ENCODE data around the gene PARM1.
"Not testable (repeated sequence)": the region's sequence is repeated elsewhere in the genome, so short reads cannot be mapped to it uniquely, and the experiment has no call there.

Gene PARM1

GRCh38 chr4:74944354-74944793, 11.5 kb downstream of the PARM1 start:
- no peak for DNase-seq

GRCh38 chr4:74946196-74946595, 13.3 kb downstream of the PARM1 start:
- no peak for DNase-seq

GRCh38 chr4:74947798-74948197, 14.9 kb downstream of the PARM1 start:
- DNase-seq = no peak

GRCh38 chr4:74948236-74948635, 15.3 kb downstream of the PARM1 start:
- DNase-seq = no peak

GRCh38 chr4:74950200-74950599, 17.3 kb downstream of the PARM1 start:
- no peak for DNase-seq

- no peak for DNase-seq
These were observed 18.0 kb downstream of the PARM1 start for GRCh38 chr4:74950882-74951281.

- no peak for DNase-seq
These were observed 20.7 kb downstream of the PARM1 start for GRCh38 chr4:74953647-74954046.

GRCh38 chr4:74958881-74959280, 26.0 kb downstream of the PARM1 start:
- DNase-seq = no peak

GRCh38 chr4:74961230-74961629, 28.3 kb downstream of the PARM1 start:
- no peak for DNase-seq

GRCh38 chr4:74962584-74962983, 29.7 kb downstream of the PARM1 start:
- DNase-seq = no peak

GRCh38 chr4:74964311-74964710, 31.4 kb downstream of the PARM1 start:
- no peak for DNase-seq

- no peak for DNase-seq
These were observed 34.4 kb downstream of the PARM1 start for GRCh38 chr4:74967324-74967723.

GRCh38 chr4:74968456-74969164, 35.7 kb downstream of the PARM1 start:
- no peak for DNase-seq

- DNase-seq = no peak
These were observed 36.9 kb downstream of the PARM1 start for GRCh38 chr4:74969507-74970474.

GRCh38 chr4:74970577-74970976, 37.7 kb downstream of the PARM1 start:
- DNase-seq = no peak

- DNase-seq = no peak
These were observed 38.9 kb downstream of the PARM1 start for GRCh38 chr4:74971862-74972261.

- DNase-seq = no peak
These were observed 42.2 kb downstream of the PARM1 start for GRCh38 chr4:74975082-74975481.

- no peak for DNase-seq
These were observed 43.2 kb downstream of the PARM1 start for GRCh38 chr4:74975848-74976824.

- no peak for DNase-seq
These were observed 49.8 kb downstream of the PARM1 start for GRCh38 chr4:74982546-74983252.

- no peak for DNase-seq
These were observed 50.3 kb downstream of the PARM1 start for GRCh38 chr4:74983253-74983635.

- no peak for DNase-seq
These were observed 57.5 kb downstream of the PARM1 start for GRCh38 chr4:74990276-74990875.

- DNase-seq = not testable (repeated sequence)
These were observed 61.5 kb downstream of the PARM1 start for GRCh38 chr4:74994436-74994835.

All from activated effector memory CD4-positive, alpha-beta T cell treated with anti-CD3 and anti-CD28 coated beads, Interleukin-2, amount 50 U/mL, for 16 hours (primary cell).